Measurements from ENCODE around the gene SMO. TPM values are rescaled to one million over a fixed set of nuclear protein-coding genes. Genes with fewer than 3 reads are reported as not detected.

Gene SMO
- polyA plus RNA-seq, 3 donors, result 0.07 TPM; not detected in 2

DNA sequence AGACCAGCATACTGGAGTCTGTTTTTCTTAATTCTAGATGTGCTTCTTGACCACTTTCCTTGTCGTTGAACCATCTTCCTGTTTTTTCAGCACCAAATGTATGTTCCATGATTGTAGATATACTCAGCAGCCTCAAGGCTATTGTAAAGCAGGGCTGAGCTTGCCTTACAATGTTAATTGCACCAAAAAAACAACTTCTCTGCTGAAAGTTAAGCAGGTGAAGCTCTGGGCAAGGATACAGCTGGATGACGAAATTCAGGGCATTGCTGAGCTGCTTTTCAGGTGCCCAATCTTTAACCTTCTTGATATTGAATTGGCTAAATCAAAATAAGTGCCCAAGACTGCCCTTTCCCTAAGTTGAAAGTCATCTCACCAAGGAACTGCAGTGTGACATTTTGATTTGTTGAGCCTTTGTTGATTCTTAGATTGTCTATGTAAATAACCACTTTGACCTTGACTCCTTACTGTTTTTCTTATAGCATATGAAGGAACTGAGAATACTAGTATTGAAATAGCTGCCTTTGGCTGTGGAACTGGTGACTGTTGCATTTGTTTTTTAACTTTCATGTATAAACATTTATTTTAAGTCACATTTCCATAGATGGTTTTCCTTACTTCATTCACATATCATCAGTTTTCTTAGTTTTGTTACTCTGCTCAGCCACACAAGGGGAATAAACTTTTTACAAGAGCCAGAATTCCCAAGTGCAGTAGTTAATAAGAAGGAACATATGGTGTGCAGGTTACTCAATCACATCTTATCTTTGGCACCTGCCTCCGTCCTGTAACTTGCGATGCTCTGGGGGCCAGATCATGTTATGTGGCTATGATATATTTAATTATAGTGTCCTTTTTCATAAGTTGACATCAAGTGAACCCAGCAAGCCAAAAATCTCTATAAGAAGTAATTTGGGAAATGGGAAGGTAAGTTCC lies 39.5 kb downstream of the SMO start:
- H3K9ac ChIP-seq (ENCODE audit: insufficient read depth, low read length, poor library complexity, severe bottlenecking), result no peak overlapping the region
- no peaks in the 10 kb centered on the region for H3K9me3 Mint-ChIP-seq

DNA sequence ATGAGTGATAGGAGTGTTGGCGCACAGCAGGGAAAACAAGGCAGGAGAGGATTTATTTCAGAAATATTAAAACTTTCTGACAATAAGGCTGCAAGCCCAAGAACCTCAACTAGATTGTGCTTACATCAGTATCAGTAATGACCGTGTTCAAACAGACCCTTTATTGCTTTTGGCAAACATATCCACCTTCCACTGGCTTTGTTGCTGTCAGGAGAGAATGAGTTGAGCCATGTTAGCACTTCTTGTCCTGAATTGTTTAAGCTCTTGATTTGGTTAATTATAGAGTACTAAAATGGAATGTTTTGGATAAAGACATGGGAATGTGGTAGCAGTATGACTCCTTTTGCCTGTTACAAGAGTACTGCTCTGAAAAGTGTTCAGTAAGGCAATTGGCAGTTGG lies 40.2 kb downstream of the SMO start:
- Mint-ChIP-seq H3K9me3 (no peaks in the 10 kb centered on the region), H3K4me3 (no peak overlapping the region), H3K36me3 (peaks cover 9 to 22% of the 10 kb centered on the region in 2 donors), H3K4me1 (peaks cover 25% of the 10 kb centered on the region), H3K27ac (no peak overlapping the region), H3K27me3 (ENCODE audit: low read depth in 3 of 3) (no peaks in the 10 kb centered on the region)
- no CpG with 5 or more reads among the region's 2 CpGs for WGBS (ENCODE audit: insufficient coverage)
- Histone ChIP-seq H3K9me3 (replicated peaks in 1 of 2; ENCODE audit: control insufficient read depth in 1 of 2, insufficient read depth in 1 of 2, low read length in 2 of 2) (no peaks in the 10 kb centered on the region), H3K79me2 (ENCODE audit: insufficient read depth, low read length) (peaks cover 63% of the 10 kb centered on the region), H3K4me2 (replicated peaks; ENCODE audit: extremely low read depth, low read length, poor library complexity, severe bottlenecking) (no peak overlapping the region), H3K4me1 (ENCODE audit: control insufficient read depth in 1 of 2, insufficient read depth in 2 of 2, low read length in 2 of 2) (peaks cover 24 to 25% of the 10 kb centered on the region in 2 donors), H3K27ac (ENCODE audit: low read depth in 1 of 2, low read length in 2 of 2) (no peak overlapping the region), H3K9ac (ENCODE audit: insufficient read depth, low read length, poor library complexity, severe bottlenecking) (no peak overlapping the region), H4K20me1 (ENCODE audit: insufficient read depth, low read length) (peaks cover 39% of the 10 kb centered on the region), H3K27me3 (ENCODE audit: control insufficient read depth in 2 of 2, insufficient read depth in 2 of 2, low read length in 2 of 2) (no peaks in the 10 kb centered on the region), H2AFZ (ENCODE audit: insufficient read depth, low read depth, low read length, poor library complexity, severe bottlenecking) (no peak overlapping the region), H3K4me3 (replicated peaks in 1 of 3; ENCODE audit: low read depth in 2 of 3, low read length in 3 of 3) (no peak overlapping the region), H3K36me3 (replicated peaks in 1 of 2; ENCODE audit: control insufficient read depth in 1 of 2, insufficient read depth in 2 of 2, low read length in 2 of 2) (no peaks in the 10 kb centered on the region)
- intact Hi-C loops (cut with micrococcal nuclease), result no loop called here
- no peak for DNase-seq
- TF ChIP-seq, protein P1, sequence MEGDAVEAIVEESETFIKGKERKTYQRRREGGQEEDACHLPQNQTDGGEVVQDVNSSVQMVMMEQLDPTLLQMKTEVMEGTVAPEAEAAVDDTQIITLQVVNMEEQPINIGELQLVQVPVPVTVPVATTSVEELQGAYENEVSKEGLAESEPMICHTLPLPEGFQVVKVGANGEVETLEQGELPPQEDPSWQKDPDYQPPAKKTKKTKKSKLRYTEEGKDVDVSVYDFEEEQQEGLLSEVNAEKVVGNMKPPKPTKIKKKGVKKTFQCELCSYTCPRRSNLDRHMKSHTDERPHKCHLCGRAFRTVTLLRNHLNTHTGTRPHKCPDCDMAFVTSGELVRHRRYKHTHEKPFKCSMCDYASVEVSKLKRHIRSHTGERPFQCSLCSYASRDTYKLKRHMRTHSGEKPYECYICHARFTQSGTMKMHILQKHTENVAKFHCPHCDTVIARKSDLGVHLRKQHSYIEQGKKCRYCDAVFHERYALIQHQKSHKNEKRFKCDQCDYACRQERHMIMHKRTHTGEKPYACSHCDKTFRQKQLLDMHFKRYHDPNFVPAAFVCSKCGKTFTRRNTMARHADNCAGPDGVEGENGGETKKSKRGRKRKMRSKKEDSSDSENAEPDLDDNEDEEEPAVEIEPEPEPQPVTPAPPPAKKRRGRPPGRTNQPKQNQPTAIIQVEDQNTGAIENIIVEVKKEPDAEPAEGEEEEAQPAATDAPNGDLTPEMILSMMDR (IDR thresholded peaks at IDR 0.05), result no peak

More for the DNA sequence above, 39.5 kb downstream of the SMO start:
- WGBS (ENCODE audit: insufficient coverage), result 69% methylated on average over 2 of the region's 4 CpGs
- Mint-ChIP-seq H3K36me3 (peaks cover 3 to 16% of the 10 kb centered on the region in 2 donors), H3K27ac (no peak overlapping the region), H3K4me3 (no peak overlapping the region), H3K4me1 (peaks cover 25% of the 10 kb centered on the region), H3K27me3 (ENCODE audit: low read depth in 3 of 3) (no peaks in the 10 kb centered on the region)
- Histone ChIP-seq H3K4me1 (ENCODE audit: control insufficient read depth in 1 of 2, insufficient read depth in 2 of 2, low read length in 2 of 2) (peaks cover 24 to 25% of the 10 kb centered on the region in 2 donors), H3K4me3 (replicated peaks in 1 of 3; ENCODE audit: low read depth in 2 of 3, low read length in 3 of 3) (no peak overlapping the region), H3K27me3 (ENCODE audit: control insufficient read depth in 2 of 2, insufficient read depth in 2 of 2, low read length in 2 of 2) (no peaks in the 10 kb centered on the region), H3K4me2 (replicated peaks; ENCODE audit: extremely low read depth, low read length, poor library complexity, severe bottlenecking) (no peak overlapping the region), H3K79me2 (ENCODE audit: insufficient read depth, low read length) (peaks cover 57% of the 10 kb centered on the region), H3K36me3 (replicated peaks in 1 of 2; ENCODE audit: control insufficient read depth in 1 of 2, insufficient read depth in 2 of 2, low read length in 2 of 2) (no peaks in the 10 kb centered on the region), H2AFZ (ENCODE audit: insufficient read depth, low read depth, low read length, poor library complexity, severe bottlenecking) (no peak overlapping the region), H3K9me3 (replicated peaks in 1 of 2; ENCODE audit: control insufficient read depth in 1 of 2, insufficient read depth in 1 of 2, low read length in 2 of 2) (no peaks in the 10 kb centered on the region), H3K27ac (ENCODE audit: low read depth in 1 of 2, low read length in 2 of 2) (no peak overlapping the region), H4K20me1 (ENCODE audit: insufficient read depth, low read length) (peaks cover 38% of the 10 kb centered on the region)
- intact Hi-C loops (cut with micrococcal nuclease), result no loop called here
- TF ChIP-seq, protein P1 (IDR thresholded peaks at IDR 0.05), result no peak
- DNase-seq, result no peak
